IMR-90 (cell line): Measurements from ENCODE around the gene PLCB4.

ENCODE experiments used
- BHLHE40 ChIP-seq: fragments of 150-350 bp; IDR thresholded peaks from 2 replicates; pipeline ENCODE4 v1.6.1; 2016; ENCODE audit warnings: mild to moderate bottlenecking, low read depth, low read length
- CHD1 ChIP-seq: IDR thresholded peaks from 2 replicates; pipeline ENCODE4 v1.6.1; 2012; ENCODE audit warnings: low read depth, low read length, improper control_type of control experiment
- CTCF ChIP-seq: conservative IDR thresholded peaks from 2 replicates; pipeline ENCODE4 v1.5.1; 2012; ENCODE audit warnings: mild to moderate bottlenecking, low read depth, low read length, improper control_type of control experiment
- ELK1 ChIP-seq: fragments of 150-350 bp; IDR thresholded peaks from 2 replicates; pipeline ENCODE4 v1.6.1; 2016; ENCODE audit warnings: low read depth, mild to moderate bottlenecking, low read length, moderate library complexity, borderline replicate concordance
- MAFK ChIP-seq: IDR thresholded peaks from 2 replicates; pipeline ENCODE4 v1.6.1; 2012; ENCODE audit warnings: low read depth, low read length, improper control_type of control experiment
- MXI1 ChIP-seq: IDR thresholded peaks from 2 replicates; pipeline ENCODE4 v1.6.1; 2012; ENCODE audit warnings: low read depth, mild to moderate bottlenecking, low read length, moderate library complexity, borderline replicate concordance
- POLR2A ChIP-seq: IDR thresholded peaks from 2 replicates; pipeline ENCODE4 v1.6.1; 2012; ENCODE audit warnings: mild to moderate bottlenecking, low read depth, low read length
- RCOR1 ChIP-seq: IDR thresholded peaks from 2 replicates; pipeline ENCODE4 v1.6.1; 2012; ENCODE audit warnings: mild to moderate bottlenecking, low read length, improper control_type of control experiment; ENCODE audit not compliant: insufficient replicate concordance
- RFX5 ChIP-seq: IDR thresholded peaks from 2 replicates; pipeline ENCODE4 v1.8.0; 2012; ENCODE audit warnings: low read depth, mild to moderate bottlenecking, low read length, moderate library complexity
- USF2 ChIP-seq: fragments of 150-350 bp; IDR thresholded peaks from 2 replicates; pipeline ENCODE4 v1.6.1; 2017; ENCODE audit warnings: mild to moderate bottlenecking, antibody characterized with exemption, low read length, low read depth

- no peak for TF ChIP-seq CHD1
- TF ChIP-seq MAFK, result no peak
- TF ChIP-seq RCOR1, result no peak
- no peak for TF ChIP-seq USF2
- TF ChIP-seq RFX5, result no peak
- no peak for TF ChIP-seq CTCF
- no peak for TF ChIP-seq ELK1
- TF ChIP-seq POLR2A, result no peak
- no peak for TF ChIP-seq MXI1
- no peak for TF ChIP-seq BHLHE40
These were observed 442.0 kb downstream of the PLCB4 start for GRCh38 chr20:9510911-9511310.
